ENCODE results near the gene DHRS7B.

The DHRS7B gene

GRCh38 chr17:21090902-21091618 lies 35.7 kb upstream of the DHRS7B start:
- H3K36me3 ChIP-seq (ENCODE audit: insufficient read depth) = no peaks in the 10 kb centered on the region
- H3K27ac ChIP-seq = no peak overlapping the region
- H2AFZ ChIP-seq (ENCODE audit: low read depth) = no peak overlapping the region
- no peaks in the 10 kb centered on the region for H3K4me1 ChIP-seq (ENCODE audit: low read depth, poor library complexity, severe bottlenecking)
- no peak overlapping the region for H3K4me2 ChIP-seq
- H3K4me3 ChIP-seq (IDR thresholded peaks at IDR 0.05; ENCODE audit: insufficient read depth, low read depth, low read length) = no peak overlapping the region
- H3K79me2 ChIP-seq (ENCODE audit: insufficient read depth, low read depth) = no peaks in the 10 kb centered on the region
- no peak overlapping the region for H3K9ac ChIP-seq
- no peak for TF ChIP-seq CTCF (conservative IDR thresholded peaks at IDR 0.05; ENCODE audit: low read depth, low read length)
- no peaks in the 10 kb centered on the region for H3K27me3 ChIP-seq (ENCODE audit: insufficient read depth, low read depth)
- H4K20me1 ChIP-seq (ENCODE audit: insufficient read depth) = no peaks in the 10 kb centered on the region

GRCh38 chr17:21094298-21094704 lies 32.5 kb upstream of the DHRS7B start:
- no peak overlapping the region for H3K9ac ChIP-seq
- H3K4me1 ChIP-seq (ENCODE audit: low read depth, poor library complexity, severe bottlenecking) = no peaks in the 10 kb centered on the region
- no peaks in the 10 kb centered on the region for H3K36me3 ChIP-seq (ENCODE audit: insufficient read depth)
- H3K79me2 ChIP-seq (ENCODE audit: insufficient read depth, low read depth) = no peaks in the 10 kb centered on the region
- H2AFZ ChIP-seq (ENCODE audit: low read depth) = no peak overlapping the region
- H3K27me3 ChIP-seq (ENCODE audit: insufficient read depth, low read depth) = no peaks in the 10 kb centered on the region
- no peak for TF ChIP-seq CTCF (conservative IDR thresholded peaks at IDR 0.05; ENCODE audit: low read depth, low read length)
- no peak overlapping the region for H3K27ac ChIP-seq
- no peak overlapping the region for H3K4me3 ChIP-seq (IDR thresholded peaks at IDR 0.05; ENCODE audit: insufficient read depth, low read depth, low read length)
- no peak overlapping the region for H3K4me2 ChIP-seq
- H4K20me1 ChIP-seq (ENCODE audit: insufficient read depth) = no peaks in the 10 kb centered on the region

GRCh38 chr17:21095735-21096134 lies 31.0 kb upstream of the DHRS7B start:
- Histone ChIP-seq H2AFZ (ENCODE audit: low read depth) (no peak overlapping the region), H3K27me3 (ENCODE audit: insufficient read depth, low read depth) (no peaks in the 10 kb centered on the region), H3K36me3 (ENCODE audit: insufficient read depth) (no peaks in the 10 kb centered on the region), H3K4me1 (ENCODE audit: low read depth, poor library complexity, severe bottlenecking) (no peaks in the 10 kb centered on the region), H3K79me2 (ENCODE audit: insufficient read depth, low read depth) (no peaks in the 10 kb centered on the region), H4K20me1 (ENCODE audit: insufficient read depth) (no peaks in the 10 kb centered on the region), H3K4me2 (no peak overlapping the region), H3K4me3 (IDR thresholded peaks at IDR 0.05; ENCODE audit: insufficient read depth, low read depth, low read length) (no peak overlapping the region), H3K9ac (no peak overlapping the region), H3K27ac (no peak overlapping the region)
- no peak for TF ChIP-seq CTCF (conservative IDR thresholded peaks at IDR 0.05; ENCODE audit: low read depth, low read length)

- no peaks in the 10 kb centered on the region for H4K20me1 ChIP-seq (ENCODE audit: insufficient read depth)
- no peak overlapping the region for H3K4me2 ChIP-seq
- TF ChIP-seq CTCF (conservative IDR thresholded peaks at IDR 0.05; ENCODE audit: low read depth, low read length) = no peak
- H2AFZ ChIP-seq (ENCODE audit: low read depth) = no peak overlapping the region
- H3K27me3 ChIP-seq (ENCODE audit: insufficient read depth, low read depth) = no peaks in the 10 kb centered on the region
- H3K9ac ChIP-seq = no peak overlapping the region
- no peak overlapping the region for H3K4me3 ChIP-seq (IDR thresholded peaks at IDR 0.05; ENCODE audit: insufficient read depth, low read depth, low read length)
- no peak overlapping the region for H3K27ac ChIP-seq
- H3K79me2 ChIP-seq (ENCODE audit: insufficient read depth, low read depth) = no peaks in the 10 kb centered on the region
- no peaks in the 10 kb centered on the region for H3K4me1 ChIP-seq (ENCODE audit: low read depth, poor library complexity, severe bottlenecking)
- no peaks in the 10 kb centered on the region for H3K36me3 ChIP-seq (ENCODE audit: insufficient read depth)
These were observed 29.9 kb upstream of the DHRS7B start for GRCh38 chr17:21096874-21097273.
